Hepatocyte (in vitro differentiated cells): Measurements from ENCODE around the gene SCYGR3.

Source experiments
- EZH2phosphoT487 ChIP-seq: fragments of 200-600 bp; sonication (generic); IDR thresholded peaks from one replicate; pipeline ENCODE4 v1.6.1; 2018; ENCODE audit warnings: antibody characterized with exemption, mild to moderate bottlenecking, low read depth, moderate library complexity; ENCODE audit not compliant: unreplicated experiment, severe bottlenecking
- TF ChIP-seq, protein P1 (sequence below): fragments of 200-600 bp; sonication (generic); IDR thresholded peaks from 2 replicates; pipeline ENCODE4 v1.5.1; 2016; ENCODE audit warnings: antibody characterized with exemption, mild to moderate bottlenecking; ENCODE audit not compliant: poor library complexity

DNA sequence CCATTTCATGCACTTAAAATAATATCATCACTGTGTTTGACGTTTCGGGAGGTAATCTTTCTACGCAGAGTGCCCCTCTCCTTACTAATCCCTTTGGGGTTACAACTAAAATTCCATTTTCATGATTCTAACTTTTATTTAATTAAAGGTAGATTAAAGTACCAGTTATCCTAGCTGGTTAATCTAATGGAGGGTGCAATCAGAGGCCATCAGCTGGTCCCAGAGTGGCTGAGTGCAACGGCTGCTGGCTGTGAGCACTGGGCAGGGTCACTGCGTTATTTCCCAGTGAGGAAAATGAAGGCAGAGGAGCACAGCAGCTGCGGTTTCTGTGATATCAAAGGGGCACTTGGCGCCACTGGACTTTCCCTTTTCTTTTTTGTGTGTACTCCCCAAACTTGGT, 14.8 kb upstream of the SCYGR3 start:
- TF ChIP-seq, protein P1, sequence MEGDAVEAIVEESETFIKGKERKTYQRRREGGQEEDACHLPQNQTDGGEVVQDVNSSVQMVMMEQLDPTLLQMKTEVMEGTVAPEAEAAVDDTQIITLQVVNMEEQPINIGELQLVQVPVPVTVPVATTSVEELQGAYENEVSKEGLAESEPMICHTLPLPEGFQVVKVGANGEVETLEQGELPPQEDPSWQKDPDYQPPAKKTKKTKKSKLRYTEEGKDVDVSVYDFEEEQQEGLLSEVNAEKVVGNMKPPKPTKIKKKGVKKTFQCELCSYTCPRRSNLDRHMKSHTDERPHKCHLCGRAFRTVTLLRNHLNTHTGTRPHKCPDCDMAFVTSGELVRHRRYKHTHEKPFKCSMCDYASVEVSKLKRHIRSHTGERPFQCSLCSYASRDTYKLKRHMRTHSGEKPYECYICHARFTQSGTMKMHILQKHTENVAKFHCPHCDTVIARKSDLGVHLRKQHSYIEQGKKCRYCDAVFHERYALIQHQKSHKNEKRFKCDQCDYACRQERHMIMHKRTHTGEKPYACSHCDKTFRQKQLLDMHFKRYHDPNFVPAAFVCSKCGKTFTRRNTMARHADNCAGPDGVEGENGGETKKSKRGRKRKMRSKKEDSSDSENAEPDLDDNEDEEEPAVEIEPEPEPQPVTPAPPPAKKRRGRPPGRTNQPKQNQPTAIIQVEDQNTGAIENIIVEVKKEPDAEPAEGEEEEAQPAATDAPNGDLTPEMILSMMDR = no peak
- no peak for TF ChIP-seq EZH2phosphoT487
